GM21447 (cell line): ENCODE data around the gene ATP2A2.
A peak's percentile ranks its signal among the peaks of the same experiment; 100 is the strongest.
"Not testable (repeated sequence)": the region's sequence is repeated elsewhere in the genome, so short reads cannot be mapped to it uniquely, and the experiment has no call there.

Experiments
- ATAC-seq: cut with Tn5 transposase; IDR thresholded peaks from one replicate; pipeline ENCODE4 v1.9.1; 2021; ENCODE audit not compliant: unreplicated experiment

Gene ATP2A2

GRCh38 chr12:110280779-110281548 lies at the start of gene ATP2A2:
Gene ATP2A2 (plus strand): TSS chr12:110281247. CDS start chr12:110281790, 543 bp downstream.
- ATAC-seq, result peak; percentile 71

- ATAC-seq, result no peak
Observed at GRCh38 chr12:110233212-110233903, 47.7 kb upstream of the ATP2A2 start.

GRCh38 chr12:110234331-110234751 lies 46.7 kb upstream of the ATP2A2 start:
- no peak for ATAC-seq

- ATAC-seq, result no peak
Observed at GRCh38 chr12:110234755-110235154, 46.3 kb upstream of the ATP2A2 start.

GRCh38 chr12:110235383-110235782 lies 45.7 kb upstream of the ATP2A2 start:
- ATAC-seq, result no peak

- ATAC-seq, result no peak
Observed at GRCh38 chr12:110243227-110243626, 37.8 kb upstream of the ATP2A2 start.

GRCh38 chr12:110244372-110244771 lies 36.7 kb upstream of the ATP2A2 start:
- ATAC-seq, result no peak

- ATAC-seq, result no peak
Observed at GRCh38 chr12:110244829-110245228, 36.2 kb upstream of the ATP2A2 start.

GRCh38 chr12:110245369-110245772 lies 35.7 kb upstream of the ATP2A2 start:
- no peak for ATAC-seq

GRCh38 chr12:110246636-110247339 lies 34.3 kb upstream of the ATP2A2 start:
- ATAC-seq, result no peak

GRCh38 chr12:110247340-110248095 lies 33.5 kb upstream of the ATP2A2 start:
- ATAC-seq, result no peak

GRCh38 chr12:110248096-110248447 lies 33.0 kb upstream of the ATP2A2 start:
- ATAC-seq, result no peak

- ATAC-seq, result no peak
Observed at GRCh38 chr12:110249105-110249504, 31.9 kb upstream of the ATP2A2 start.

- ATAC-seq, result no peak
Observed at GRCh38 chr12:110249716-110250225, 31.3 kb upstream of the ATP2A2 start.

GRCh38 chr12:110251381-110251780 lies 29.7 kb upstream of the ATP2A2 start:
- no peak for ATAC-seq

GRCh38 chr12:110252716-110253115 lies 28.3 kb upstream of the ATP2A2 start:
- no peak for ATAC-seq

GRCh38 chr12:110253176-110253575 lies 27.9 kb upstream of the ATP2A2 start:
- ATAC-seq, result no peak

- ATAC-seq, result no peak
Observed at GRCh38 chr12:110254971-110255540, 26.0 kb upstream of the ATP2A2 start.

GRCh38 chr12:110255890-110256456 lies 25.1 kb upstream of the ATP2A2 start:
- ATAC-seq, result not testable (repeated sequence)

GRCh38 chr12:110256780-110257431 lies 24.1 kb upstream of the ATP2A2 start:
- no peak for ATAC-seq
